HCT116 (cell line): ENCODE results near the gene WASL. TPM values are rescaled to one million over a fixed set of nuclear protein-coding genes. Genes with fewer than 3 reads are reported as not detected.
"Not testable (repeated sequence)": the region's sequence is repeated elsewhere in the genome, so short reads cannot be mapped to it uniquely, and the experiment has no call there.

ENCODE experiments used
- ATAC-seq: fragments of 200-7000 bp; cut with Tn5 transposase; 2 replicates; pipeline ENCODE4 v1.9.1; 2020; ENCODE audit warnings: mild to moderate bottlenecking, moderate library complexity
- BruUV-seq: library from RNA; stranded (reverse); fragments of 400-500 nt; replicated peaks from 2 replicates; lab custom pipeline; 2021; lab: Mats Ljungman, UMichigan
- CTCF ChIA-PET: fragments of 300-600 bp; sonication (Branson Sonifier 250); formaldehyde crosslinking; loops from one replicate; lab custom pipeline; 2021; ENCODE audit warnings: antibody characterized with exemption; lab: Charles Lee
- POLR2A ChIA-PET: fragments of 300-600, 350-600 bp; sonication (Branson Sonifier 250); formaldehyde crosslinking; loops from one replicate; lab custom pipeline; 2021; ENCODE audit warnings: antibody characterized with exemption; lab: Charles Lee
- RAD21 ChIA-PET, 2 experiments: fragments of 300-600 bp; sonication (Branson Sonifier 250); formaldehyde crosslinking; loops; one replicate each; lab custom pipeline; 2023; ENCODE audit warnings: low total read pairs in 2 of 2; ENCODE audit not compliant: uncharacterized antibody in 2 of 2, unreplicated experiment in 2 of 2, low non-redundant PET in 1 of 2; lab: Charles Lee
- DNase-seq: peaks from one replicate; pipeline ENCODE4 v3.0.0-alpha.2; 2010; ENCODE audit warnings: low read depth, low spot score
- H2AFZ ChIP-seq: fragments of 200-600 bp; shearing (Covaris generic), sonication (generic); 2 replicates; pipeline ENCODE4 v1.6.1; 2017; ENCODE audit warnings: low read depth, mixed run types, mixed read lengths, antibody characterized with exemption, low read length; ENCODE audit not compliant: poor library complexity, severe bottlenecking
- H3K27ac ChIP-seq: 2 replicates; pipeline ENCODE4 v1.5.1; 2012; ENCODE audit warnings: low read depth, low read length
- H3K27me3 ChIP-seq: fragments of 200-600 bp; sonication (generic); 2 replicates; pipeline ENCODE4 v1.6.1; 2016; ENCODE audit warnings: mixed run types, low read length, mixed read lengths; ENCODE audit not compliant: insufficient read depth
- H3K36me3 ChIP-seq, 2 experiments: fragments of 200-500 bp in 1 of 2; fragments of 200-600 bp in 1 of 2; sonication (Bioruptor generic) in 1 of 2; sonication (generic) in 1 of 2; 2 replicates each; pipeline versions ENCODE4 v1.5.1 to v1.6.1; 2014 to 2016; ENCODE audit warnings: low read length in 2 of 2, inconsistent platforms in 1 of 2, mixed read lengths in 1 of 2, mixed run types in 1 of 2; ENCODE audit not compliant: insufficient read depth in 2 of 2, control insufficient read depth in 1 of 2
- H3K4me1 ChIP-seq, 2 experiments: fragments of 200-600 bp in 1 of 2; sonication (generic) in 1 of 2; 2 replicates each; pipeline versions ENCODE4 v1.5.1 to v1.6.1; 2012 to 2017; ENCODE audit warnings: low read length in 2 of 2, inconsistent platforms in 1 of 2, mild to moderate bottlenecking in 1 of 2, mixed read lengths in 1 of 2, mixed run types in 1 of 2, moderate library complexity in 1 of 2; ENCODE audit not compliant: insufficient read depth in 2 of 2, control insufficient read depth in 1 of 2
- H3K4me2 ChIP-seq: fragments of 200-600 bp; sonication (generic); 2 replicates; pipeline ENCODE4 v1.6.1; 2017; ENCODE audit warnings: mixed run types, low read length, mixed read lengths
- H3K4me3 ChIP-seq, 2 experiments: fragments of 200-600 bp in 1 of 2; sonication (generic) in 1 of 2; replicated peaks in 1 of 2; 2 replicates each; pipeline ENCODE4 v1.5.1; 2011 to 2016; ENCODE audit warnings: low read length in 2 of 2, control low read depth in 1 of 2, low read depth in 1 of 2, mild to moderate bottlenecking in 1 of 2, mixed read lengths in 1 of 2, mixed run types in 1 of 2
- H3K79me2 ChIP-seq: fragments of 200-600 bp; sonication (generic); 2 replicates; pipeline ENCODE4 v1.6.1; 2017; ENCODE audit warnings: mild to moderate bottlenecking, mixed run types, low read length, moderate library complexity, mixed read lengths; ENCODE audit not compliant: insufficient read depth
- H3K9ac ChIP-seq: fragments of 200-600 bp; sonication (generic); 2 replicates; pipeline ENCODE4 v1.6.1; 2016; ENCODE audit warnings: low read length, mixed read lengths
- H3K9me2 ChIP-seq: fragments of 200-600 bp; sonication (generic), shearing (Covaris generic); 2 replicates; pipeline ENCODE4 v1.6.1; 2017; ENCODE audit warnings: mixed run types, mild to moderate bottlenecking, moderate library complexity; ENCODE audit not compliant: insufficient read depth
- H3K9me3 ChIP-seq, 2 experiments: fragments of 200-500 bp in 1 of 2; fragments of 200-600 bp in 1 of 2; sonication (Bioruptor generic) in 1 of 2; sonication (generic) in 1 of 2; 2 replicates each; pipeline ENCODE4 v1.6.1; 2014 to 2017; ENCODE audit warnings: low read length in 2 of 2, mixed read lengths in 2 of 2, inconsistent platforms in 1 of 2, low read depth in 1 of 2, mild to moderate bottlenecking in 1 of 2, mixed run types in 1 of 2, moderate library complexity in 1 of 2; ENCODE audit not compliant: control insufficient read depth in 1 of 2, insufficient read depth in 1 of 2
- H4K20me1 ChIP-seq: fragments of 200-600 bp; sonication (generic), shearing (Covaris generic); 2 replicates; pipeline ENCODE4 v1.6.1; 2017; ENCODE audit warnings: mixed run types, mild to moderate bottlenecking, moderate library complexity; ENCODE audit not compliant: insufficient read depth
- CEBPB ChIP-seq: IDR thresholded peaks from 2 replicates; pipeline ENCODE4 v1.6.1; 2012; ENCODE audit warnings: low read depth
- ELF1 ChIP-seq: IDR thresholded peaks from 2 replicates; pipeline ENCODE4 v1.6.1; 2012; ENCODE audit warnings: low read depth, borderline replicate concordance
- EZH2 ChIP-seq: fragments of 200-600 bp; sonication (generic); IDR thresholded peaks from 2 replicates; pipeline ENCODE4 v1.6.1; 2017; ENCODE audit warnings: antibody characterized with exemption, mixed run types
- POLR2A ChIP-seq: IDR thresholded peaks from 2 replicates; pipeline ENCODE4 v1.7.0; 2011; ENCODE audit warnings: borderline replicate concordance; ENCODE audit not compliant: insufficient read depth, insufficient read length; ENCODE audit errors: extremely low read depth
- REST ChIP-seq: IDR thresholded peaks from 2 replicates; pipeline ENCODE4 v1.6.1; 2012; ENCODE audit warnings: low read depth
- SRF ChIP-seq: IDR thresholded peaks from 2 replicates; pipeline ENCODE4 v1.6.1; 2012; ENCODE audit warnings: low read depth
- ZFX ChIP-seq: fragments of 450-650 bp; IDR thresholded peaks from 2 replicates; pipeline ENCODE4 v1.6.1; 2017
- intact Hi-C: fragments of 100-400 bp; cut with micrococcal nuclease; formaldehyde crosslinking; loops from 2 replicates; pipeline ENCODE4 v1.10.0; 2022
- total RNA-seq: library from RNA; stranded (reverse); gene quantifications from one replicate; pipeline ENCODE4 v1.2.1, GENCODE V29; 2021; ENCODE audit not compliant: unreplicated experiment

Gene WASL
- total RNA-seq, 1 experiment from 2014 or later: 26.2 TPM

DNA sequence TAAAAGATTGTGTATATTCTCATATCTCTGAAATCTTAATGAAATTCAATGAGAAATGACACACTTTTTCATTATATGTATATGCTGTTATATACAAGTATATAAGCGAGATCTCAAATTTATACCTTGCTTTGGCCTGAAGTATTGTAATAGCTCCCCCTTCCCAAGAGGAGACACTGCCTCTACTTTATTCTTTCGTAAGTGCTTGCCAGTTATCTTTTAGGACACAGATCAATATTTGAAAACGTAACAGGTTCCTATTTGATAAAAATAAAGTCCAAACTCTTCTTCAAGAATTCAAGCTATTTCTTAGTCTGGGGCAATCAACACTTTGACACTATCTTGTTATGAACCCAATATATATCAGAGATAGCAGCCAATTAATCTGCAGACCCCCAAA lies 24.9 kb downstream of the WASL start:
- Histone ChIP-seq H3K27me3 (no peaks in the 10 kb centered on the region), H3K4me1 (peaks cover 4 to 14% of the 10 kb centered on the region in 2 experiments; a peak in 3 of 4 replicates), H3K4me3 (no peak overlapping the region), H3K79me2 (peaks cover 100% of the 10 kb centered on the region), H3K36me3 (no peaks in the 10 kb centered on the region), H3K9ac (no peak overlapping the region), H3K27ac (no peak overlapping the region), H3K4me2 (no peak overlapping the region), H3K9me3 (no peaks in the 10 kb centered on the region), H3K9me2 (no peaks in the 10 kb centered on the region), H2AFZ (no peak overlapping the region), H4K20me1 (peaks cover 5% of the 10 kb centered on the region; the same call in 1 of the 2 replicates)
- RAD21 ChIA-PET: no interaction called here
- BruUV-seq: no TSS peak
- intact Hi-C loops: no loop called here
- CTCF ChIA-PET: no interaction called here
- ATAC-seq: no peak
- no peak for DNase-seq
- no peak for TF ChIP-seq REST
- TF ChIP-seq CEBPB: no peak
- TF ChIP-seq ELF1: no peak
- no peak for TF ChIP-seq POLR2A
- TF ChIP-seq ZFX: no peak
- no peak for TF ChIP-seq EZH2
- TF ChIP-seq SRF: no peak
- POLR2A ChIA-PET: no interaction called here

GRCh38 chr7:123720527-123720926 lies 28.3 kb downstream of the WASL start:
- DNase-seq: not testable (repeated sequence)

More at GRCh38 chr7:123720527-123720926, 28.3 kb downstream of the WASL start:
- H3K79me2 ChIP-seq: peaks cover 89% of the 10 kb centered on the region
- ATAC-seq, intact Hi-C loops, H3K4me1 ChIP-seq, H3K9me2 ChIP-seq, H3K36me3 ChIP-seq, H3K9ac ChIP-seq, CTCF ChIA-PET, RAD21 ChIA-PET, H3K4me2 ChIP-seq, H3K27me3 ChIP-seq, H2AFZ ChIP-seq, BruUV-seq, H3K4me3 ChIP-seq, POLR2A ChIA-PET, H3K27ac ChIP-seq, H3K9me3 ChIP-seq: not testable (repeated sequence)
- peaks cover 11% of the 10 kb centered on the region; the same call in 1 of the 2 replicates for H4K20me1 ChIP-seq
